H1 (cell line): ENCODE data around the gene SLC6A6. TPM values are rescaled to one million over a fixed set of nuclear protein-coding genes. Genes with fewer than 3 reads are reported as not detected.

Source experiments
- CTCF ChIA-PET: fragments of 300-600 bp; sonication (Branson Sonifier 250); formaldehyde crosslinking; loops from one replicate; lab custom pipeline; 2021; ENCODE audit not compliant: partially characterized antibody; lab: Charles Lee
- POLR2A ChIA-PET: fragments of 300-600 bp; sonication (Branson Sonifier 250); formaldehyde crosslinking; loops from one replicate; lab custom pipeline; 2021; ENCODE audit warnings: inconsistent platforms; ENCODE audit not compliant: partially characterized antibody; lab: Charles Lee
- DNase-seq, 2 experiments: peaks; one replicate each; pipeline versions ENCODE4 v3.0.0 to v3.0.0-alpha.2; 2010 to 2022; ENCODE audit warnings: low spot score in 2 of 2, low read depth in 1 of 2, mixed read lengths in 1 of 2
- FAIRE-seq: peaks from 2 replicates; lab custom pipeline; 2011; peaks lifted over from hg19 to GRCh38; lab: Jason Lieb, UNC
- H2AFZ ChIP-seq: 2 replicates; pipeline ENCODE4 v1.8.1; 2012; ENCODE audit warnings: low read length, inconsistent platforms
- H2AK5ac ChIP-seq: 2 replicates; pipeline ENCODE4 v1.6.1; 2013; ENCODE audit warnings: low read depth, low read length
- H2BK120ac ChIP-seq: replicated peaks from 2 replicates; pipeline ENCODE3; 2013; ENCODE audit warnings: low read depth, low read length, inconsistent platforms
- H2BK12ac ChIP-seq: 2 replicates; pipeline ENCODE4 v1.6.1; 2013; ENCODE audit warnings: low read depth, low read length
- H2BK15ac ChIP-seq: 2 replicates; pipeline ENCODE4 v1.6.1; 2013; ENCODE audit warnings: low read length
- H2BK20ac ChIP-seq: 2 replicates; pipeline ENCODE4 v1.6.1; 2013; ENCODE audit warnings: low read length
- H2BK5ac ChIP-seq: 2 replicates; pipeline ENCODE4 v1.6.1; 2013; ENCODE audit warnings: low read depth, low read length
- H3K14ac ChIP-seq: 2 replicates; pipeline ENCODE4 v1.6.1; 2013; ENCODE audit warnings: inconsistent platforms; ENCODE audit not compliant: insufficient read length
- H3K18ac ChIP-seq: 2 replicates; pipeline ENCODE4 v1.6.1; 2013; ENCODE audit warnings: low read length; ENCODE audit errors: extremely low read depth
- H3K23ac ChIP-seq: 2 replicates; pipeline ENCODE4 v1.6.1; 2013; ENCODE audit warnings: inconsistent platforms; ENCODE audit not compliant: insufficient read length
- H3K23me2 ChIP-seq: 2 replicates; pipeline ENCODE4 v1.6.1; 2013; ENCODE audit warnings: low read depth, low read length
- H3K27ac ChIP-seq: 2 replicates; pipeline ENCODE4 v1.6.1; 2011; ENCODE audit warnings: low read depth, low read length, inconsistent platforms
- H3K27me3 ChIP-seq, 4 experiments: replicated peaks in 1 of 4; 1 replicate in 1 of 4; 2 replicates in 3 of 4; pipeline versions ENCODE4 v1.6.1 to v1.8.1; 2011 to 2013; ENCODE audit warnings: low read length in 3 of 4, mild to moderate bottlenecking in 3 of 4, inconsistent platforms in 2 of 4, mixed read lengths in 2 of 4, moderate library complexity in 1 of 4; ENCODE audit not compliant: control insufficient read depth in 3 of 4, insufficient read depth in 3 of 4; ENCODE audit errors: extremely low read depth in 1 of 4
- H3K36me3 ChIP-seq, 4 experiments: 2 replicates each; pipeline versions ENCODE4 v1.6.1 to v1.8.1; 2011 to 2013; ENCODE audit warnings: mild to moderate bottlenecking in 4 of 4, low read length in 3 of 4, moderate library complexity in 2 of 4, control low read depth in 1 of 4, inconsistent platforms in 1 of 4; ENCODE audit not compliant: insufficient read depth in 4 of 4, control insufficient read depth in 2 of 4
- H3K4ac ChIP-seq: replicated peaks from 2 replicates; pipeline ENCODE3; 2013; ENCODE audit warnings: low read length, low read depth, mixed read lengths, inconsistent platforms; ENCODE audit not compliant: insufficient read length
- H3K4me1 ChIP-seq, 4 experiments: replicated peaks in 1 of 4; 1 replicate in 1 of 4; 2 replicates in 3 of 4; pipeline versions ENCODE4 v1.6.1 to v1.8.1; 2011 to 2013; ENCODE audit warnings: low read length in 3 of 4, inconsistent platforms in 2 of 4, mixed read lengths in 1 of 4; ENCODE audit not compliant: insufficient read depth in 4 of 4, control insufficient read depth in 3 of 4
- H3K4me2 ChIP-seq, 2 experiments: 2 replicates each; pipeline versions ENCODE4 v1.6.1 to v1.8.1; 2011 to 2013; ENCODE audit warnings: low read depth in 2 of 2, low read length in 2 of 2, control low read depth in 1 of 2, inconsistent platforms in 1 of 2, mild to moderate bottlenecking in 1 of 2; ENCODE audit not compliant: insufficient read depth in 1 of 2
- H3K4me3 ChIP-seq, 4 experiments: fragments of 200-600, 300-600 bp in 1 of 4; sonication (generic), shearing (Covaris generic), sonication (Bioruptor Twin) in 1 of 4; 2 replicates each; pipeline versions ENCODE4 v1.5.1 to v1.8.1; 2011 to 2016; ENCODE audit warnings: low read length in 4 of 4, low read depth in 3 of 4, control low read depth in 2 of 4, inconsistent platforms in 2 of 4, mild to moderate bottlenecking in 2 of 4, mixed read lengths in 1 of 4, moderate library complexity in 1 of 4; ENCODE audit not compliant: insufficient read depth in 2 of 4; ENCODE audit errors: extremely low read depth in 1 of 4
- H3K56ac ChIP-seq: replicated peaks from 2 replicates; pipeline ENCODE3; 2013; ENCODE audit warnings: low read depth, mild to moderate bottlenecking, mixed read lengths, low read length, inconsistent platforms; ENCODE audit not compliant: insufficient read length
- H3K79me1 ChIP-seq: 2 replicates; pipeline ENCODE4 v1.6.1; 2013; ENCODE audit warnings: low read depth, low read length, control low read depth
- H3K79me2 ChIP-seq, 2 experiments: 2 replicates each; pipeline versions ENCODE4 v1.6.1 to v1.8.1; 2012 to 2013; ENCODE audit warnings: low read length in 2 of 2, mild to moderate bottlenecking in 2 of 2, inconsistent platforms in 1 of 2; ENCODE audit not compliant: insufficient read depth in 2 of 2, control insufficient read depth in 1 of 2
- H3K9ac ChIP-seq, 4 experiments: replicated peaks in 1 of 4; 1 replicate in 1 of 4; 2 replicates in 3 of 4; pipeline versions ENCODE4 v1.6.1 to v1.8.1; 2011 to 2013; ENCODE audit warnings: low read depth in 3 of 4, low read length in 3 of 4, control low read depth in 2 of 4, mild to moderate bottlenecking in 2 of 4, moderate library complexity in 2 of 4, inconsistent platforms in 1 of 4; ENCODE audit errors: extremely low read depth in 1 of 4
- H3K9me3 ChIP-seq, 2 experiments: 2 replicates each; pipeline versions ENCODE4 v1.6.1 to v1.8.1; 2012 to 2013; ENCODE audit warnings: mild to moderate bottlenecking in 2 of 2, moderate library complexity in 2 of 2, control low read depth in 1 of 2, inconsistent platforms in 1 of 2, low read depth in 1 of 2, low read length in 1 of 2, mixed read lengths in 1 of 2; ENCODE audit not compliant: insufficient read depth in 2 of 2
- H4K20me1 ChIP-seq, 2 experiments: replicated peaks in 1 of 2; 2 replicates each; pipeline versions ENCODE3 to v1.8.1; 2011 to 2013; ENCODE audit warnings: inconsistent platforms in 2 of 2, low read length in 2 of 2, mild to moderate bottlenecking in 1 of 2; ENCODE audit not compliant: insufficient read depth in 2 of 2, control insufficient read depth in 1 of 2
- H4K5ac ChIP-seq: 2 replicates; pipeline ENCODE4 v1.6.1; 2013; ENCODE audit warnings: low read length, low read depth, mixed read lengths, inconsistent platforms; ENCODE audit not compliant: insufficient read length
- H4K8ac ChIP-seq: 2 replicates; pipeline ENCODE4 v1.8.0; 2013; ENCODE audit warnings: mild to moderate bottlenecking, moderate library complexity, low read length, inconsistent platforms; ENCODE audit not compliant: insufficient read depth; ENCODE audit errors: extremely low read depth
- H4K91ac ChIP-seq: replicated peaks from 2 replicates; pipeline ENCODE3; 2013; ENCODE audit warnings: low read length, mixed read lengths, inconsistent platforms; ENCODE audit not compliant: insufficient read length
- ASH2L ChIP-seq: fragments of 200-600, 300-600 bp; sonication (generic); IDR thresholded peaks from one replicate; pipeline ENCODE4 v1.7.1; 2017; ENCODE audit warnings: low read length
- HDAC6 ChIP-seq: IDR thresholded peaks from one replicate; pipeline ENCODE4 v1.7.1; 2012; ENCODE audit warnings: low read depth, mild to moderate bottlenecking, inconsistent platforms, low read length, moderate library complexity
- NANOG ChIP-seq: IDR thresholded peaks from 2 replicates; pipeline ENCODE4 v1.6.1; 2011; ENCODE audit warnings: low read length, low read depth, mild to moderate bottlenecking, inconsistent platforms; ENCODE audit not compliant: insufficient read depth, poor library complexity, severe bottlenecking
- RFX5 ChIP-seq: IDR thresholded peaks from 2 replicates; pipeline ENCODE4 v1.6.1; 2011; ENCODE audit warnings: low read depth, low read length, improper control_type of control experiment, borderline replicate concordance
- SP1 ChIP-seq: IDR thresholded peaks from 2 replicates; pipeline ENCODE4 v1.6.1; 2011; ENCODE audit warnings: low read depth, low read length
- SUZ12 ChIP-seq: fragments of 200-600 bp; sonication (generic); IDR thresholded peaks from 2 replicates; pipeline ENCODE4 v1.6.1; 2012; ENCODE audit warnings: mild to moderate bottlenecking, inconsistent platforms, low read length, moderate library complexity, mixed read lengths
- WGBS, 2 experiments: shearing (Covaris generic) in 1 of 2; methylation state at CpG; one replicate each; pipeline versions ENCODE4 v1.1.6 to v1.1.7; 2013 to 2015; ENCODE audit warnings: low lambda C conversion rate in 2 of 2, mixed read lengths in 2 of 2, inconsistent platforms in 1 of 2, low coverage in 1 of 2, missing lambda C conversion rate in 1 of 2; ENCODE audit not compliant: insufficient replicate concordance in 2 of 2, insufficient coverage in 1 of 2, insufficient read length in 1 of 2; ENCODE audit errors: extremely low coverage in 1 of 2, missing lambda C conversion rate in 1 of 2; 5-methylcytosine and 5-hydroxymethylcytosine counted together
- polyA plus RNA-seq, 7 experiments: library from polyadenylated mRNA; depleted of rRNA in 3 of 7; stranded (reverse) in 5 of 7; unstranded in 2 of 7; fragments of >200 nt in 5 of 7; fragments of 200-250 nt in 2 of 7; gene quantifications; 1 replicate in 5 of 7; 2 replicates in 1 of 7; 4 replicates in 1 of 7; pipeline versions ENCODE4 v1.2.1 to v1.2.3, GENCODE V29; 2011 to 2013; ENCODE audit warnings: missing spikeins in 2 of 7, mixed read lengths in 2 of 7
- total RNA-seq: library from RNA; stranded (reverse); fragmentation: NEBNext Ultra II Directional; extraction: Animal tissue kit (Norgen Biotek cat#: 25700); gene quantifications from 2 replicates; pipeline ENCODE4 v1.2.1, GENCODE V29; 2021

The SLC6A6 gene
- total and polyA plus RNA-seq, 2 of the 8 experiments (the other 6 are each of a cell fraction or from before 2014, with no cell fraction given), result 66.2 to 144 TPM

- Histone ChIP-seq H4K91ac (no peak overlapping the region), H3K4ac (no peak overlapping the region), H3K79me1 (no peaks in the 10 kb centered on the region), H3K4me1 (peaks cover 2 to 13% (median 3%) of the 10 kb centered on the region in 4 experiments; a peak in 5 of 7 replicates), H4K5ac (no peak overlapping the region), H3K4me2 (no peak overlapping the region), H2BK15ac (no peak overlapping the region), H3K14ac (no peak overlapping the region), H3K4me3 (no peak overlapping the region), H3K56ac (no peak overlapping the region), H2BK12ac (peak overlapping the region; percentile 27; the same call in 1 of the 2 replicates), H4K20me1 (no peaks in the 10 kb centered on the region), H2BK120ac (no peak overlapping the region), H3K79me2 (no peaks in the 10 kb centered on the region), H3K18ac (peak overlapping the region; percentile 32; the same call in 1 of the 2 replicates), H3K23ac (no peak overlapping the region), H3K9ac (peak overlapping the region in 1 of 4 experiments; percentile 22; a peak in 1 of 7 replicates), H2AFZ (no peak overlapping the region)
- POLR2A ChIA-PET, result interaction anchor here (0.9 to 2.4 kb wide), 4 partner anchors 14 to 84 kb away, joined by 3 to 7 read pairs (median 4); partner anchors contain the start of gene SLC6A6
- DNase-seq (no peak), FAIRE-seq (no peak)
- 74% methylated on average over 8 of the region's 8 CpGs; no CpG with 5 or more reads in 1 of the 2 experiments for WGBS, 2 experiments
- no peak for TF ChIP-seq SP1
- TF ChIP-seq SUZ12, result no peak
- no peak for TF ChIP-seq HDAC6
- TF ChIP-seq NANOG, result no peak
- TF ChIP-seq ASH2L, result no peak
- no peak for TF ChIP-seq RFX5
- TF ChIP-seq, all 59 proteins: peak for 0
- H3K9me3 ChIP-seq, result no peaks in the 10 kb centered on the region
- CTCF ChIA-PET, result interaction anchor here (0.7 to 7.4 kb wide), 23 partner anchors 9 to 1283 kb away, joined by 3 to 70 read pairs (median 4); no protein-coding TSS in a partner anchor
- H2BK20ac ChIP-seq, result no peak overlapping the region
- 0 out of 2 replicates have a peak overlapping the region, but pooled peaks have one; percentile 52 for H2BK5ac ChIP-seq
- H4K8ac ChIP-seq, result no peak overlapping the region
- H3K23me2 ChIP-seq, result no peaks in the 10 kb centered on the region
- H3K27me3 ChIP-seq, result no peaks in the 10 kb centered on the region
- no peak overlapping the region for H3K27ac ChIP-seq
- H2AK5ac ChIP-seq, result no peak overlapping the region
- no peaks in the 10 kb centered on the region for H3K36me3 ChIP-seq
Measured at GRCh38 chr3:14374444-14374883, 27.9 kb upstream of the SLC6A6 start.
